Activated B cell treated with CpG ODN at 0.5 μM for 24 hours (primary cell): Measurements from ENCODE around the gene PPP1R1C. TPM values are rescaled to one million over a fixed set of nuclear protein-coding genes. Genes with fewer than 3 reads are reported as not detected.

Source experiments
- ATAC-seq: fragments of 200-7000 bp; cut with Tn5 transposase; one replicate; pipeline ENCODE4 v1.10.0; 2021; ENCODE audit warnings: low read depth, mild to moderate bottlenecking, moderate library complexity
- CTCF ChIA-PET: fragments of 350-600 bp; sonication (Branson Sonifier 250); formaldehyde crosslinking; loops from one replicate; lab custom pipeline; 2021; ENCODE audit warnings: antibody characterized with exemption; lab: Charles Lee
- POLR2A ChIA-PET: fragments of 350-600 bp; sonication (Branson Sonifier 250); formaldehyde crosslinking; loops from one replicate; lab custom pipeline; 2021; ENCODE audit warnings: antibody characterized with exemption; lab: Charles Lee
- DNase-seq: peaks from one replicate; pipeline ENCODE4 v3.0.0; 2022
- H3K27ac Mint-ChIP-seq: one replicate; pipeline ENCODE4 v1.8.0; 2020; ENCODE audit warnings: mixed read lengths
- H3K27me3 Mint-ChIP-seq: one replicate; pipeline ENCODE4 v1.8.0; 2021; ENCODE audit warnings: mixed read lengths
- H3K36me3 Mint-ChIP-seq: one replicate; pipeline ENCODE4 v1.8.0; 2021; ENCODE audit warnings: low read depth, mixed read lengths
- H3K4me1 Mint-ChIP-seq: one replicate; pipeline ENCODE4 v1.8.0; 2021; ENCODE audit warnings: mixed read lengths
- H3K4me3 Mint-ChIP-seq: one replicate; pipeline ENCODE4 v1.8.0; 2020; ENCODE audit warnings: mild to moderate bottlenecking, mixed read lengths
- H3K9me3 Mint-ChIP-seq: one replicate; pipeline ENCODE4 v1.8.0; 2020; ENCODE audit warnings: mixed read lengths
- CTCF ChIP-seq: fragments of 200-600 bp; IDR thresholded peaks from one replicate; pipeline ENCODE4 v1.8.0; 2022; ENCODE audit warnings: antibody characterized with exemption, mild to moderate bottlenecking
- intact Hi-C: fragments of 100-400 bp; cut with micrococcal nuclease; formaldehyde crosslinking; loops from one replicate; pipeline ENCODE4 v1.15.1; 2024
- total RNA-seq: library from RNA; stranded (reverse); gene quantifications from 2 replicates; pipeline ENCODE4 v1.2.3, GENCODE V29; 2022

PPP1R1C gene
- total RNA-seq, 1 donor from 2014 or later = not detected

GRCh38 chr2:181978351-181979150 lies 7.1 kb upstream of the PPP1R1C start:
- ATAC-seq = peak; percentile 21

GRCh38 chr2:181984060-181984459 lies 1.6 kb upstream of the PPP1R1C start:
- Mint-ChIP-seq H3K27me3 (no peaks in the 10 kb centered on the region), H3K4me3 (no peak overlapping the region), H3K9me3 (no peaks in the 10 kb centered on the region), H3K36me3 (no peaks in the 10 kb centered on the region), H3K4me1 (no peaks in the 10 kb centered on the region), H3K27ac (no peak overlapping the region)
- ChIA-PET POLR2A (no interaction called here), CTCF (interaction anchor here (0.5 kb wide), 1 partner anchor 200 kb away, joined by 3 read pairs; no protein-coding TSS in a partner anchor)
- no peak for TF ChIP-seq CTCF
- ATAC-seq (no peak), DNase-seq (no peak)
- intact Hi-C loops = no loop called here

More at GRCh38 chr2:181978351-181979150, 7.1 kb upstream of the PPP1R1C start:
- H3K27ac Mint-ChIP-seq = peak overlapping the region; percentile 31
- ChIA-PET POLR2A (no interaction called here), CTCF (no interaction called here)
- TF ChIP-seq CTCF = no peak
- intact Hi-C loops = no loop called here
- peaks cover 12% of the 10 kb centered on the region for H3K4me1 Mint-ChIP-seq
- DNase-seq = no peak
- H3K9me3 Mint-ChIP-seq = no peaks in the 10 kb centered on the region
- H3K27me3 Mint-ChIP-seq = peaks cover 3% of the 10 kb centered on the region
- no peaks in the 10 kb centered on the region for H3K36me3 Mint-ChIP-seq
- H3K4me3 Mint-ChIP-seq = no peak overlapping the region

GRCh38 chr2:181984814-181985631 lies 630 bp upstream of the PPP1R1C start:
- Mint-ChIP-seq H3K4me1 (no peaks in the 10 kb centered on the region), H3K27ac (no peak overlapping the region), H3K9me3 (no peaks in the 10 kb centered on the region), H3K36me3 (no peaks in the 10 kb centered on the region), H3K4me3 (no peak overlapping the region), H3K27me3 (no peaks in the 10 kb centered on the region)
- no peak for DNase-seq
- no peak for ATAC-seq
- TF ChIP-seq CTCF = no peak
- ChIA-PET POLR2A (no interaction called here), CTCF (no interaction called here)
- intact Hi-C loops = no loop called here

- intact Hi-C loops = no loop called here
- H3K4me1 Mint-ChIP-seq = peaks cover 29% of the 10 kb centered on the region
- no peak overlapping the region for H3K27ac Mint-ChIP-seq
- no peaks in the 10 kb centered on the region for H3K36me3 Mint-ChIP-seq
- no peak overlapping the region for H3K4me3 Mint-ChIP-seq
- no peaks in the 10 kb centered on the region for H3K9me3 Mint-ChIP-seq
- DNase-seq = no peak
- ATAC-seq = no peak
- TF ChIP-seq CTCF = no peak
- POLR2A ChIA-PET = no interaction called here
- H3K27me3 Mint-ChIP-seq = no peaks in the 10 kb centered on the region
- CTCF ChIA-PET = no interaction called here
These were observed 2.7 kb downstream of the PPP1R1C start for GRCh38 chr2:181988154-181988924.
